Astrocyte (in vitro differentiated cells and primary cell): ENCODE results near the gene VARS2.

ENCODE experiments used
- CTCF ChIP-seq: IDR thresholded peaks from 2 replicates; pipeline ENCODE4 v1.5.1; 2011; ENCODE audit warnings: low read depth, mild to moderate bottlenecking, inconsistent platforms, low read length, moderate library complexity; ENCODE audit not compliant: insufficient read depth
- EZH2 ChIP-seq: IDR thresholded peaks from 2 replicates; pipeline ENCODE4 v1.6.1; 2012; ENCODE audit warnings: mild to moderate bottlenecking, low read length, inconsistent platforms; ENCODE audit not compliant: insufficient read depth

GRCh38 chr6:30931969-30932645, 18.1 kb downstream of the VARS2 start, which contains the start of gene SFTA2:
- TF ChIP-seq CTCF (no peak), EZH2 (no peak)
